ENCODE measurements around the gene ZNF740. TPM values are rescaled to one million over a fixed set of nuclear protein-coding genes. Genes with fewer than 3 reads are reported as not detected.

Gene ZNF740
- total RNA-seq, 2 donors from 2014 or later: 27.5 to 32.3 TPM

- H3K36me3 ChIP-seq: no peaks in the 10 kb centered on the region
- DNase-seq: peak; percentile 84
- H3K4me3 ChIP-seq: no peak overlapping the region
- intact Hi-C loops (cut with DNase I): no loop called here
- H3K9ac ChIP-seq (ENCODE audit: low read depth in 2 of 2, low read length in 2 of 2): peak overlapping the region in 1 of 2 donors; percentile 16
- no peak overlapping the region for H3K27ac ChIP-seq
- no peaks in the 10 kb centered on the region for H3K9me3 ChIP-seq
- H3K4me1 ChIP-seq: peaks cover 15% of the 10 kb centered on the region
- no peaks in the 10 kb centered on the region for H3K27me3 ChIP-seq
- TF ChIP-seq, protein P1, sequence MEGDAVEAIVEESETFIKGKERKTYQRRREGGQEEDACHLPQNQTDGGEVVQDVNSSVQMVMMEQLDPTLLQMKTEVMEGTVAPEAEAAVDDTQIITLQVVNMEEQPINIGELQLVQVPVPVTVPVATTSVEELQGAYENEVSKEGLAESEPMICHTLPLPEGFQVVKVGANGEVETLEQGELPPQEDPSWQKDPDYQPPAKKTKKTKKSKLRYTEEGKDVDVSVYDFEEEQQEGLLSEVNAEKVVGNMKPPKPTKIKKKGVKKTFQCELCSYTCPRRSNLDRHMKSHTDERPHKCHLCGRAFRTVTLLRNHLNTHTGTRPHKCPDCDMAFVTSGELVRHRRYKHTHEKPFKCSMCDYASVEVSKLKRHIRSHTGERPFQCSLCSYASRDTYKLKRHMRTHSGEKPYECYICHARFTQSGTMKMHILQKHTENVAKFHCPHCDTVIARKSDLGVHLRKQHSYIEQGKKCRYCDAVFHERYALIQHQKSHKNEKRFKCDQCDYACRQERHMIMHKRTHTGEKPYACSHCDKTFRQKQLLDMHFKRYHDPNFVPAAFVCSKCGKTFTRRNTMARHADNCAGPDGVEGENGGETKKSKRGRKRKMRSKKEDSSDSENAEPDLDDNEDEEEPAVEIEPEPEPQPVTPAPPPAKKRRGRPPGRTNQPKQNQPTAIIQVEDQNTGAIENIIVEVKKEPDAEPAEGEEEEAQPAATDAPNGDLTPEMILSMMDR (IDR thresholded peaks at IDR 0.05): peak; percentile 91
These were observed 32.8 kb downstream of the ZNF740 start for GRCh38 chr12:53213348-53213747.

DNA sequence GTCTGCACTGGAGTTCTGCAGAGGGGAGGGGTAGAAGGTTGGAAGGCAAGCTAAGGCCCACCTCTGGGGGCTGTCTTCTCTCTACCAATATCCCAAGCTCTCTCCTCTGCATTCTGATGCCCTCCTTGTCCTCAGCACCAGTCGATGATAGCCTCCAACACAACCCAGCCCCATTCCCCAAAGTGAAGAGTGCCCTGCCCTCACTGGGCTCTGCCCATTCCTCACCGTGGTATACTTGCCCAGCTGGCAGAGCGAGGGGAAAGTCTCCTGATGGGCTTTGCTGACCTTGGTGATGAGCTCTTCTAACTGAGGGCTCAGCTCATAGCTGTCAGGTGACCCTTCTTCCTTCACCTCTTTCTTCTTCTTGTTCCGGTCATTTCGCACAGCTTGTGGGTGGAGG lies 33.7 kb downstream of the ZNF740 start:
- Histone ChIP-seq H3K27ac (no peak overlapping the region), H3K36me3 (no peaks in the 10 kb centered on the region), H3K4me3 (no peak overlapping the region), H3K9ac (ENCODE audit: low read depth in 2 of 2, low read length in 2 of 2) (no peak overlapping the region), H3K27me3 (no peaks in the 10 kb centered on the region), H3K9me3 (no peaks in the 10 kb centered on the region), H3K4me1 (peaks cover 16% of the 10 kb centered on the region)
- intact Hi-C loops (cut with DNase I): loop anchor here (2.0 kb wide), 1 partner anchor 75 kb away; no protein-coding TSS in a partner anchor
- no peak for DNase-seq
- TF ChIP-seq, protein P1 (IDR thresholded peaks at IDR 0.05): no peak

DNA sequence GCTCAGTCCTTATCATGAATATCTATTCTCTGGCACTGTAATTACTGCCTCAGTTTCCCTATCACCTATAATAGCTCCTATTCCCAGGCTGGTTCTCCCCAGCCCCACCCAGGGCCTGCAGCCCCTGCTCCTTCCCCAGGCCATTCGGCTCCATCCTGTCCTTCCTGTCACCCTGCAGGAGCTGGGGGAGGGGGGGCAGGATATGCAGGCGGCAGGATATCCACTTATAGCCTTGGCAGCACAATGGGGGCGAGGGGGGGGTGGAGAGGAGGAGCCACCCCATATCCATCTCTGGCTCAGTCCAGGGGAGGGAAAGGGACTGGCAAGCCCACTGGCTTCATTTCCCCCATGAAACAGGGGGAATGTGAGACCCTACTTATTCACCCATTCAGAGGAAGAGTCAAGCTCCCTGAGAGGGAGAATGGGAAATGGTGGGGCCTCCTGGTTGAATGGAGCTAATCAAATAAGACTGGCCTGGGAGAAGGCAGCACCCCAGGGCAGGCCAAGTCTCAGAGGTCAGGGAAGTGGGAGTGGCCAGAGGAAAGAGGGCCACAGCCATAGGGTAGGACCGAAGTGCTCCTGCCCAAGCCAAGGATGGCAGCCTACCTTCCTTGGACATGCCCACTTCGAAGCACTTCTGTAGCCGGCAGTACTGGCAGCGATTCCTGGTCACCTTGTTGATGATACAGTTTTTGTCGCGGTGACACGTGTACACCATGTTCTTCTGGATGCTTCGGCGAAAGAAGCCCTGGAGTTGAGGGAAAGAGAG lies 34.3 kb downstream of the ZNF740 start:
- Histone ChIP-seq H3K27ac (no peak overlapping the region), H3K9me3 (no peaks in the 10 kb centered on the region), H3K9ac (ENCODE audit: low read depth in 2 of 2, low read length in 2 of 2) (no peak overlapping the region), H3K36me3 (no peaks in the 10 kb centered on the region), H3K4me1 (peaks cover 16% of the 10 kb centered on the region), H3K27me3 (no peaks in the 10 kb centered on the region), H3K4me3 (no peak overlapping the region)
- no peak for DNase-seq
- intact Hi-C loops (cut with DNase I): loop anchor here (2.0 kb wide), 1 partner anchor 74 kb away; no protein-coding TSS in a partner anchor
- TF ChIP-seq, protein P1 (IDR thresholded peaks at IDR 0.05): no peak

DNA sequence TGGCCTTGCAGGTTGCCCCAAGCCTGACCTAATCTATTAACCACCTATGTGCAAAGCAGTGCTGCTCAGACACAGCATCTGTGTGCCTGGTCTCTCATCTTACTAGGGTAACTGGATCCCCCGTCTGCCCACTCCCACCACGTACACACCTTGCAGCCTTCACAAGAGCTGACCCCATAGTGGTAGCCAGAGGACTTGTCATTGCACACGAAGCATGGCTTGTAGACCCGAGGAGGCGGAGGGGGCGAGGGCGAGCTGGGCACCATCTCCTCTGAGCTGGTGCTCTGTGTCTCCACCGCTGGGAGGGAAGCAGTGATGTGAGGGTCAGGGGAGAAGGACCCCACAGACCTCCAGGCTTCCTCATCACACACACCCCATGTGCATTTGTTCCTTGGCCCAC lies 35.0 kb downstream of the ZNF740 start:
- H3K36me3 ChIP-seq: no peaks in the 10 kb centered on the region
- H3K9me3 ChIP-seq: no peaks in the 10 kb centered on the region
- no peaks in the 10 kb centered on the region for H3K27me3 ChIP-seq
- TF ChIP-seq, protein P1 (IDR thresholded peaks at IDR 0.05): no peak
- no peak overlapping the region for H3K27ac ChIP-seq
- peaks cover 16% of the 10 kb centered on the region for H3K4me1 ChIP-seq
- no peak overlapping the region for H3K4me3 ChIP-seq
- no peak for DNase-seq
- intact Hi-C loops (cut with DNase I): loop anchor here (2.0 kb wide), 1 partner anchor 73 kb away; no protein-coding TSS in a partner anchor
- H3K9ac ChIP-seq (ENCODE audit: low read depth in 2 of 2, low read length in 2 of 2): no peak overlapping the region

DNA sequence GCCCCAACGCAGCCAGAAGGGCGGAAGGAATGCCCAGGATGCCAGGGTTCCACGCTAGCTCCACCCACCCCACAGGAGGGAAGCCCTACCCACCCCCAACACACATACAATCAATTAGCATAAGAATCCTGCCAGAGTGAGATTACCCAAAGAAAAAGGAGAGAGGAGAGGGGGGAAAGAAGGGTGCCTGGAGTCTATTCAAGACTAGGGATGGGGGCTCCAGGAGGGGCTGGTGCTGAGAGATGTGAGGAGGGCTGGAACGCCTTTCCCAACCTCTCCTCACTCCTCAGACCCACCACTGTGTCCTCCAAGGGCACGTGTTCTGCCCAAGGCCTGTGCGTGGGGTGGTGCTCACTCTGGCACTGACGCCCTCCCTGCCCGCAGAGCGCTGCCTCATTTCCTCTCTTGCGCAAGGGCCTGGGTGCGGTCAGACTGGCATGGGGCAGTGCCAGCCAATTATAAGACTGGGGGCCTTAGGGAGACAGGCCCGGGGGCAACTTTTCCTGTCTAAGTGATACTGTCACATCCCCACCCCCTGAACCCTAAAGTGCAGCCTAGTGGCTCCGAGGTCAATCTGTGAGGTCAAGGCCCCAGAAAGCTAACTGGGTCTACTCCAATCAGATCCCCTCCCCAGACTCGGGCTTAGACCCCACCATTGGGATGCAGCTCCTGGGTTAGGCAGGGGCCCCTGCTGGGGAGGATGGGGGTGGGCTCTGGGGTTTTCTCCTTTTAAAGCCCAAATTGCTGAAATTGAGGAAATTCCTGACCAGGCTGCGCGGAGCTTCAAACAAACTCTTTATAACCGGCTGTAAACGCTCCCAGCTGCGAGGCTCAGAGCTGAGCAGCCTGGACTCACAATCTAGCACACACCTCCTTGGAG lies 36.8 kb downstream of the ZNF740 start:
- peak overlapping the region; percentile 98 for H3K27ac ChIP-seq
- TF ChIP-seq, protein P1 (IDR thresholded peaks at IDR 0.05): no peak
- intact Hi-C loops (cut with DNase I): no loop called here
- no peaks in the 10 kb centered on the region for H3K36me3 ChIP-seq
- no peak overlapping the region for H3K4me3 ChIP-seq
- peak overlapping the region; percentile 55 to 93 for H3K9ac ChIP-seq (ENCODE audit: low read depth in 2 of 2, low read length in 2 of 2)
- peak; percentile 88 for DNase-seq
- H3K27me3 ChIP-seq: no peaks in the 10 kb centered on the region
- no peaks in the 10 kb centered on the region for H3K9me3 ChIP-seq
- H3K4me1 ChIP-seq: peaks cover 16% of the 10 kb centered on the region

All from colonic mucosa (tissue), 4 donors.